GM18502 (cell line): ENCODE data around the gene GH2.
"Not testable (repeated sequence)": the region's sequence is repeated elsewhere in the genome, so short reads cannot be mapped to it uniquely, and the experiment has no call there.

Experiments
- ATAC-seq: cut with Tn5 transposase; IDR thresholded peaks from one replicate; pipeline ENCODE4 v1.9.1; 2021; ENCODE audit warnings: mild to moderate bottlenecking; ENCODE audit not compliant: unreplicated experiment, poor library complexity

GH2 gene

GRCh38 chr17:63911657-63912100 lies 29.9 kb upstream of the GH2 start:
- no peak for ATAC-seq

DNA sequence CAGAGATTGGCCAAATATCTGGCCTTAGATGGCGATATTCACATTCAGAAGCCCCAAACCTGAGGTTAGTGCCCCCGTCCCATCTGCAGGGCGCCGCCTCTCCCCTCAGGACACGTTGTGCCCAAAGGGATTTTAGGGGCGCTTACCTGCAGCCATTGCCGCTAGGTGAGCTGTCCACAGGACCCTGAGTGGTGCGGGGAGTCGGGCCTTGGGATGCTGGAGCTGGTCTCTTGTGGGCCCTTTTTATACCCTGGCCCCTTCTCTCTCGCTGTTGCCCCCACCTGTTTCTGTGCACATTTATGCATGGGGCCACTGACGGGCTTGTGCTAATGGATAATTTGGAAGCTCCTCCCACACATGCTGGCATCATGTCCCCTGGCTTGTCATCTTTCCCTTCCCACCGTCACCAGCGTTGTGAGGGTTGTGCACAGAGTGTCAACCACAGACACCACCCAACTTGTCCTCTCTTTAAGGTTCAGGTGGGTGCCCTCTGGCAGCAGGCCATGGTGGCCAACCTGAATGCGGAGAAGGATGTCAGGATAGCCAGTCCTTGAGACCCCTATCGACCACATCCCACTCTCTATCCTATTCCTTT lies 29.4 kb upstream of the GH2 start, which contains the start of gene CSHL1:
Gene CSHL1, minus strand, starts transcription at position 218 of the 595 bp plus-strand sequence. Its CDS starts 62 bp downstream, at position 156.
- no peak for ATAC-seq

- no peak for ATAC-seq
Observed at GRCh38 chr17:63910096-63910495, 28.4 kb upstream of the GH2 start.

- not testable (repeated sequence) for ATAC-seq
Observed at GRCh38 chr17:63909586-63909985, 27.8 kb upstream of the GH2 start.

DNA sequence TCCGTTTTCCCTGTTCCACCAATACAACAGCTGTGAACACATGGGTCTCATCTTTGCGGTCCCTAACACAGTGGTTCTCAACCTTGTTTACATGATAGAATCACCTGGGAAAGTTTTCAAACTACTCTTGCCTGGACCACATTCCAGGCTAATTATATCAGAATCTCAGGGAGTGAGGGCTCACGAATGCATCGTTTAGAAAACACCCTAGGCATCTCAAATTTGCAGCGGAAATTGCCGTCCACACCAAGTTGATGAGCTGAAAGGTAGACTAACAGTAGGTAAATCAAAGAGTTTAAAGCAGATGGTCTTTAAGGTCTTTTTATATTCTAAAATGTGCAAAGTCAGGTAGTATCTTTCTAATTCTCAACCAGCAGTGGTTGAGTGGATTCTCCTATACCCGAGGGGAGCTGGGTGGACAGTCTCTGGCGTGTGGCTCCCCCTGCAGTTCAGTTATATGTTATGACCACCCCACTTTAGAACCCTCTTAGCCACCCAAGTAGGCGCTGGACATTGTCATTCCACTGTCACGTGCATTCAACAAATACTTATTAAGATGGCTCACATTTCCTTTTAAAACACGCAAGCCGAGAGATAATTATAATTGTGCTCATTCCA lies 25.5 kb upstream of the GH2 start:
- not testable (repeated sequence) for ATAC-seq

DNA sequence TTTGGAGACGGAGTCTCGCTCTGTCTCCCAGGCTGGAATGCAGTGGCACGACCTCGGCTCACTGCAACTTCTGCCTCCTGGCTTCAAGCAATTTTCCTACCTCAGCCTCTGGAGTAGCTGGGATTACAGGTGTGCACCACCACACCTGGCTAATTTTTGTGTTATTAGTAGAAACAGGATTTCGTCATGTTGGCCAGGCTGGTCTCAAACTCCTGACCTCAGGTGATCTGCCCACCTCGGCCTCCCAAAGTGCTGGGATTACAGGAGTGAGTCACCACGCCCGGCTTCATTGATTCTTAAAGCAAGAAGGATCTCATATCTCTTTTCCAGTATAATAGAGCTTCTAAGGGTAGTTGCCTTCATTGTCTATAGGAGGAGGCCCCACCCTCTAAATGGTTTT lies 23.1 kb upstream of the GH2 start:
- not testable (repeated sequence) for ATAC-seq

GRCh38 chr17:63903787-63904201 lies 22.1 kb upstream of the GH2 start:
- ATAC-seq = not testable (repeated sequence)

- ATAC-seq = not testable (repeated sequence)
Observed at GRCh38 chr17:63901971-63902370, 20.2 kb upstream of the GH2 start.

DNA sequence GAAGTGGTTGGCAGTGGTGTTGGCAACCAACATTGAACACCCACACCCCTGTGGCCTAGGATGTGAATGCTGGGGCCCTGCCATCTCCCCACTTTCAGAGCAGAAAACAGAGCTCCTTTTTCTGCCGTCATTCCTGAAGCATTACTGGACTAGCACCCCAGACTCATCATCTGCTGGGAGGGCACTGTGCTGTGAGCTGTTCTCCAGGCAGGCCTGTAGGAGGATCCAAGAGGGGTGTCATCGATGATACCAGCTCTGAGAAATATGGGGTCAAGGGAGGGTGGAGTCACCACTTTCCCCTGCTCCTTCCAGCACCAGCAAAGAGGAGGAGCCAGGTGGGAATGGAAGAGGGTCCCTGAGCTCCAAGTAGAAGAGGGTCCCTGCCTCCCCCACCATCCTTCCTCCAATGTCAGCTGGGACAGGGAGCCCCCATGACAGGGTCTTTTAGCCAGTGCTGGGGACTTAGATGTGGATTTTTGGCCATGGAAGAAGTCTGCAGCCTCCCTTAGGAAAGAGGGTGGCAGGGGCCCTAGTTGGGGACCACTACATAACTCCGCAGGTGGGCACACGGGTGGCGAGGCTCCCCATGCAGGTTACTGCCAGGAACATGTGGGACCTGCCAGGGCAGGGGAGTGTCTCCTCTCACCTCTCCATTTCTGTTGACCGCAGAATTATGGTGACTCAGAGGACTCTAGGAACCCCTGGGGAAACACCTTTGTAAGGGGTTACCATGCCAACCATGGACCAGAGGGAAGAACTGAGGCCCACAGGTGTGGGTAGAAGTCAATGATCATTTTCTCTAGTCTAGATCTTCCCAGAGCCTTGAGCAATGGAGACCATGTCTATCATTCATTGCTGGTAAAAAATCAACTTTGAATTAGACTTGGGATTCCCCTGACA lies 17.4 kb upstream of the GH2 start:
- ATAC-seq = not testable (repeated sequence)

GRCh38 chr17:63896524-63897354 lies 15.0 kb upstream of the GH2 start, which contains the start of gene CSH1:
Gene CSH1, minus strand, starts transcription at chr17:63896574. Its CDS starts 63 bp downstream, at chr17:63896511.
- not testable (repeated sequence) for ATAC-seq

DNA sequence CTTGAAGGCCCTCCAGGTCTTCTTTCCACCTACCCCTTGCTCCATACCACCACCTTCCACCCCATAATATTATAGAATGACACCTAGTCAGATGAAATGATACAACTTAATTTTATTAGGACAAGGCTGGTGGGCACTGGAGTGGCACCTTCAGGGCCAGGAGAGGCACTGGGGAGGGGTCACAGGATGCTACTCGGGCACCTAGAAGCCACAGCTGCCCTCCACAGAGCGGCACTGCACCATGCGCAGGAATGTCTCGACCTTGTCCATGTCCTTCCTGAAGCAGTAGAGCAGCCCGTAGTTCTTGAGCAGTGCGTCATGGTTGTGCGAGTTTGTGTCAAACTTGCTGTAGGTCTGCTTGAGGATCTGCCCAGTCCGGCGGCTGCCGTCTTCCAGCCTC lies 13.1 kb upstream of the GH2 start:
- not testable (repeated sequence) for ATAC-seq

- ATAC-seq = not testable (repeated sequence)
Observed at GRCh38 chr17:63894021-63894420, 12.3 kb upstream of the GH2 start.

DNA sequence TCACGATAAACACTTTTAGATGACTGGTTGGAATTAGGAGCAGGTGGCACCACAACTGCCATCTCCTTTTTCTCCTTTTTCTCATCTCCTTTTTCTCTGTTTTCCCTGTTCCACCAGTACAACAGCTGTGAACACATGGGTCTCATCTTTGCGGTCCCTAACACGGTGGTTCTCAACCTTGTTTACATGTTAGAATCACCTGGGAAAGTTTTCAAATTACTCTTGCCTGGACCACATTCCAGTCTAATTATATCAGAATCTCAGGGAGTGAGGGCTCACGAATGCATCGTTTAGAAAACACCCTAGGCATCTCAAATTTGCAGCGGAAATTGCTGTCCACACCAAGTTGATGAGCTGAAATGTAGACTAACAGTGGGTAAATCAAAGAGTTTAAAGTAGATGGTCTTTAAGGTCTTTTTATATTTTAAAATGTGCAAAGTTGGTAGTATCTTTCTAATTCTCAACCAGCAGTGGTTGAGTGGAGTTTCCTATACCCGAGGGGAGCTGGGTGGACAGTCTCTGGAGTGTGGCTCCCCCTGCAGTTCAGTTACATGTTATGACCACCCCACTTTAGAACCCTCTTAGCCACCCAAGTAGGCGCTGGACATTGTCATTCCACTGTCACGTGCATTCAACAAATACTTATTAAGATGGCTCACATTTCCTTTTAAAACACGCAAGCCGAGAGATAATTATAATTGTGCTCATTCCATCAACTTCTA lies 10.7 kb upstream of the GH2 start:
- ATAC-seq = not testable (repeated sequence)

GRCh38 chr17:63889026-63889848 lies 7.5 kb upstream of the GH2 start:
- not testable (repeated sequence) for ATAC-seq

DNA sequence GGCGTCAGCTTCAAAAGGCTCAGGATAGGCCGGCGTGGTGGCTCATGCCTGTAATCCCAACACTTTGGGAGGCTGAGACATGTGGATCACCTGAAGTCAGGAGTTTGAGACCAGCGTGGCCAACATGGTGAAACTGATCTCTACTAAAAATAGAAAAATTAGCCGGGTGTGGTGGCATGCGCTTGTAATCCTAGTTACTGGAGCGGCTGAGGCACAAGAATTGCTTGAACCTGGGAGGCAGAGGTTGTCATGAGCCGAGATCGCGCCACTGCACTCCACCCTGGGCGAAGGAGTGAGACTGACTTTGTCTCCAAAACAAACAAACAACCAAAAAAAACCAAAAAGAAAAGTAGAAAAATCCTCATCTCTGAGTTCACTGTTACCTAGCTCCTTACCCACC lies 3.4 kb upstream of the GH2 start:
- not testable (repeated sequence) for ATAC-seq

GRCh38 chr17:63882626-63883126 lies 932 bp upstream of the GH2 start:
- ATAC-seq = not testable (repeated sequence)

- ATAC-seq = not testable (repeated sequence)
Observed at GRCh38 chr17:63881337-63881736, 407 bp downstream of the GH2 start.

DNA sequence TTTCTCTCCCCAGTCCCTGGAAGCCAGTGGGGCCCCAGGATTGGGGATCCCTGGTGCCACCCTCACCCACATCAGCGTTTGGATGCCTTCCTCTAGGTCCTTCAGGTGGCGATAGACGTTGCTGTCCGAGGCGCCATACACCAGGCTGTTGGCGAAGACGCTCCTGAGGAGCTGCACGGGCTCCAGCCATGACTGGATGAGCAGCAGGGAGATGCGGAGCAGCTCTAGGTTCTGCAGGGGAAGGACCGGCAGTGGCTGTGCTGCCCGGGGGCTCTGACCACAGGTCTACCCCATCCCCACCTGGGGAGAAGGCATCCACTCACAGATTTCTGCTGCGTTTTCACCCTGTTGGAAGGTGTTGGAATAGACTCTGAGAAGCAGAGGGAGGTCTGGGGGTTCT lies 1.0 kb downstream of the GH2 start:
- no peak for ATAC-seq
